HCT116 (cell line): Measurements from ENCODE around the gene RXRA. TPM values are rescaled to one million over a fixed set of nuclear protein-coding genes. Genes with fewer than 3 reads are reported as not detected.

Experiments
- ATAC-seq: fragments of 200-7000 bp; cut with Tn5 transposase; 2 replicates; pipeline ENCODE4 v1.9.1; 2020; ENCODE audit warnings: mild to moderate bottlenecking, moderate library complexity
- BruUV-seq: library from RNA; stranded (reverse); fragments of 400-500 nt; replicated peaks from 2 replicates; lab custom pipeline; 2021; lab: Mats Ljungman, UMichigan
- CTCF ChIA-PET: fragments of 300-600 bp; sonication (Branson Sonifier 250); formaldehyde crosslinking; loops from one replicate; lab custom pipeline; 2021; ENCODE audit warnings: antibody characterized with exemption; lab: Charles Lee
- POLR2A ChIA-PET: fragments of 300-600, 350-600 bp; sonication (Branson Sonifier 250); formaldehyde crosslinking; loops from one replicate; lab custom pipeline; 2021; ENCODE audit warnings: antibody characterized with exemption; lab: Charles Lee
- RAD21 ChIA-PET, 2 experiments: fragments of 300-600 bp; sonication (Branson Sonifier 250); formaldehyde crosslinking; loops; one replicate each; lab custom pipeline; 2023; ENCODE audit warnings: low total read pairs in 2 of 2; ENCODE audit not compliant: uncharacterized antibody in 2 of 2, unreplicated experiment in 2 of 2, low non-redundant PET in 1 of 2; lab: Charles Lee
- DNase-seq: peaks from one replicate; pipeline ENCODE4 v3.0.0-alpha.2; 2010; ENCODE audit warnings: low read depth, low spot score
- H2AFZ ChIP-seq: fragments of 200-600 bp; shearing (Covaris generic), sonication (generic); 2 replicates; pipeline ENCODE4 v1.6.1; 2017; ENCODE audit warnings: low read depth, mixed run types, mixed read lengths, antibody characterized with exemption, low read length; ENCODE audit not compliant: poor library complexity, severe bottlenecking
- H3K27ac ChIP-seq: 2 replicates; pipeline ENCODE4 v1.5.1; 2012; ENCODE audit warnings: low read depth, low read length
- H3K27me3 ChIP-seq: fragments of 200-600 bp; sonication (generic); 2 replicates; pipeline ENCODE4 v1.6.1; 2016; ENCODE audit warnings: mixed run types, low read length, mixed read lengths; ENCODE audit not compliant: insufficient read depth
- H3K36me3 ChIP-seq, 2 experiments: fragments of 200-500 bp in 1 of 2; fragments of 200-600 bp in 1 of 2; sonication (Bioruptor generic) in 1 of 2; sonication (generic) in 1 of 2; 2 replicates each; pipeline versions ENCODE4 v1.5.1 to v1.6.1; 2014 to 2016; ENCODE audit warnings: low read length in 2 of 2, inconsistent platforms in 1 of 2, mixed read lengths in 1 of 2, mixed run types in 1 of 2; ENCODE audit not compliant: insufficient read depth in 2 of 2, control insufficient read depth in 1 of 2
- H3K4me1 ChIP-seq, 2 experiments: fragments of 200-600 bp in 1 of 2; sonication (generic) in 1 of 2; 2 replicates each; pipeline versions ENCODE4 v1.5.1 to v1.6.1; 2012 to 2017; ENCODE audit warnings: low read length in 2 of 2, inconsistent platforms in 1 of 2, mild to moderate bottlenecking in 1 of 2, mixed read lengths in 1 of 2, mixed run types in 1 of 2, moderate library complexity in 1 of 2; ENCODE audit not compliant: insufficient read depth in 2 of 2, control insufficient read depth in 1 of 2
- H3K4me2 ChIP-seq: fragments of 200-600 bp; sonication (generic); 2 replicates; pipeline ENCODE4 v1.6.1; 2017; ENCODE audit warnings: mixed run types, low read length, mixed read lengths
- H3K4me3 ChIP-seq, 2 experiments: fragments of 200-600 bp in 1 of 2; sonication (generic) in 1 of 2; replicated peaks in 1 of 2; 2 replicates each; pipeline ENCODE4 v1.5.1; 2011 to 2016; ENCODE audit warnings: low read length in 2 of 2, control low read depth in 1 of 2, low read depth in 1 of 2, mild to moderate bottlenecking in 1 of 2, mixed read lengths in 1 of 2, mixed run types in 1 of 2
- H3K79me2 ChIP-seq: fragments of 200-600 bp; sonication (generic); 2 replicates; pipeline ENCODE4 v1.6.1; 2017; ENCODE audit warnings: mild to moderate bottlenecking, mixed run types, low read length, moderate library complexity, mixed read lengths; ENCODE audit not compliant: insufficient read depth
- H3K9ac ChIP-seq: fragments of 200-600 bp; sonication (generic); 2 replicates; pipeline ENCODE4 v1.6.1; 2016; ENCODE audit warnings: low read length, mixed read lengths
- H3K9me2 ChIP-seq: fragments of 200-600 bp; sonication (generic), shearing (Covaris generic); 2 replicates; pipeline ENCODE4 v1.6.1; 2017; ENCODE audit warnings: mixed run types, mild to moderate bottlenecking, moderate library complexity; ENCODE audit not compliant: insufficient read depth
- H3K9me3 ChIP-seq, 2 experiments: fragments of 200-500 bp in 1 of 2; fragments of 200-600 bp in 1 of 2; sonication (Bioruptor generic) in 1 of 2; sonication (generic) in 1 of 2; 2 replicates each; pipeline ENCODE4 v1.6.1; 2014 to 2017; ENCODE audit warnings: low read length in 2 of 2, mixed read lengths in 2 of 2, inconsistent platforms in 1 of 2, low read depth in 1 of 2, mild to moderate bottlenecking in 1 of 2, mixed run types in 1 of 2, moderate library complexity in 1 of 2; ENCODE audit not compliant: control insufficient read depth in 1 of 2, insufficient read depth in 1 of 2
- H4K20me1 ChIP-seq: fragments of 200-600 bp; sonication (generic), shearing (Covaris generic); 2 replicates; pipeline ENCODE4 v1.6.1; 2017; ENCODE audit warnings: mixed run types, mild to moderate bottlenecking, moderate library complexity; ENCODE audit not compliant: insufficient read depth
- ATF3 ChIP-seq: IDR thresholded peaks from 2 replicates; pipeline ENCODE4 v1.6.1; 2012
- CBX3 ChIP-seq: IDR thresholded peaks from 2 replicates; pipeline ENCODE4 v1.6.1; 2012; ENCODE audit warnings: low read depth
- CEBPB ChIP-seq: IDR thresholded peaks from 2 replicates; pipeline ENCODE4 v1.6.1; 2012; ENCODE audit warnings: low read depth
- CTCF ChIP-seq, 3 experiments: fragments of 200-600 bp in 1 of 3; sonication (generic) in 1 of 3; IDR thresholded peaks in 2 of 3; conservative IDR thresholded peaks in 1 of 3; 2 replicates each; pipeline ENCODE4 v1.5.1; 2012 to 2017; ENCODE audit warnings: low read depth in 2 of 3, low read length in 2 of 3, antibody characterized with exemption in 1 of 3, borderline replicate concordance in 1 of 3, control low read depth in 1 of 3, mild to moderate bottlenecking in 1 of 3, mixed read lengths in 1 of 3, mixed run types in 1 of 3, moderate library complexity in 1 of 3; ENCODE audit not compliant: insufficient read depth in 1 of 3
- EZH2phosphoT487 ChIP-seq: fragments of 200-600 bp; IDR thresholded peaks from 2 replicates; pipeline ENCODE4 v1.6.1; 2018; ENCODE audit warnings: antibody characterized with exemption, borderline replicate concordance
- JUND ChIP-seq: IDR thresholded peaks from 2 replicates; pipeline ENCODE4 v1.6.1; 2012
- MAX ChIP-seq: IDR thresholded peaks from 2 replicates; pipeline ENCODE4 v1.6.1; 2012
- POLR2A ChIP-seq: IDR thresholded peaks from 2 replicates; pipeline ENCODE4 v1.7.0; 2011; ENCODE audit warnings: borderline replicate concordance; ENCODE audit not compliant: insufficient read depth, insufficient read length; ENCODE audit errors: extremely low read depth
- ZBTB33 ChIP-seq: IDR thresholded peaks from 2 replicates; pipeline ENCODE4 v1.6.1; 2011; ENCODE audit warnings: mild to moderate bottlenecking, low read length, moderate library complexity; ENCODE audit not compliant: insufficient replicate concordance; ENCODE audit errors: extremely low read depth
- ZNF274 ChIP-seq: fragments of 200-500 bp; sonication (Bioruptor generic); IDR thresholded peaks from 2 replicates; pipeline ENCODE4 v1.6.1; 2014; ENCODE audit warnings: mild to moderate bottlenecking, low read depth, low read length, inconsistent platforms
- intact Hi-C: fragments of 100-400 bp; cut with micrococcal nuclease; formaldehyde crosslinking; loops from 2 replicates; pipeline ENCODE4 v1.10.0; 2022
- total RNA-seq: library from RNA; stranded (reverse); gene quantifications from one replicate; pipeline ENCODE4 v1.2.1, GENCODE V29; 2021; ENCODE audit not compliant: unreplicated experiment

RXRA gene
- total RNA-seq, 1 experiment from 2014 or later: 43.9 TPM

- Histone ChIP-seq H3K4me2 (no peak overlapping the region), H3K9me2 (no peaks in the 10 kb centered on the region), H3K9ac (no peak overlapping the region), H3K27ac (no peak overlapping the region), H2AFZ (no peak overlapping the region), H3K27me3 (no peaks in the 10 kb centered on the region), H3K79me2 (peaks cover 69% of the 10 kb centered on the region), H3K4me1 (peaks cover 0 to under 1% of the 10 kb centered on the region in 2 experiments; a peak in 1 of 4 replicates), H3K9me3 (no peaks in the 10 kb centered on the region), H3K36me3 (no peaks in the 10 kb centered on the region), H3K4me3 (no peak overlapping the region), H4K20me1 (no peaks in the 10 kb centered on the region)
- ChIA-PET POLR2A (no interaction called here), RAD21 (no interaction called here), CTCF (no interaction called here)
- ATAC-seq (no peak), DNase-seq (no peak)
- no TSS peak for BruUV-seq
- TF ChIP-seq ATF3: no peak
- no peak for TF ChIP-seq POLR2A
- TF ChIP-seq EZH2phosphoT487: no peak
- no peak for TF ChIP-seq CEBPB
- no peak for TF ChIP-seq MAX
- no peak for TF ChIP-seq ZNF274
- no peak for TF ChIP-seq CBX3
- no peak for TF ChIP-seq CTCF (IDR thresholded peaks at IDR 0.05 in 2 of 3, conservative IDR thresholded peaks at IDR 0.05 in 1 of 3; ENCODE audit: borderline replicate concordance in 1 of 3, insufficient read depth in 1 of 3, low read depth in 2 of 3, low read length in 2 of 3)
- TF ChIP-seq ZBTB33: no peak
- no peak for TF ChIP-seq JUND
- intact Hi-C loops: no loop called here
These were observed 24.2 kb downstream of the RXRA start for GRCh38 chr9:134350416-134350994.
